Panc1 (cell line): Measurements from ENCODE around the gene SMIM33. TPM values are rescaled to one million over a fixed set of nuclear protein-coding genes. Genes with fewer than 3 reads are reported as not detected.
A peak's percentile ranks its signal among the peaks of the same experiment; 100 is the strongest.
"Not testable (repeated sequence)": the region's sequence is repeated elsewhere in the genome, so short reads cannot be mapped to it uniquely, and the experiment has no call there.

Experiments used
- ATAC-seq: fragments of 200-7000 bp; cut with Tn5 transposase; 2 replicates; pipeline ENCODE4 v1.9.1; 2020; ENCODE audit warnings: mild to moderate bottlenecking, moderate library complexity
- BruUV-seq: library from RNA; stranded (reverse); fragments of 400-500 nt; replicated peaks from 2 replicates; lab custom pipeline; 2021; lab: Mats Ljungman, UMichigan
- CTCF ChIA-PET: fragments of 300-600 bp; sonication (Branson Sonifier 250); formaldehyde crosslinking; loops from one replicate; lab custom pipeline; 2022; ENCODE audit warnings: antibody characterized with exemption; lab: Charles Lee
- POLR2A ChIA-PET: fragments of 300-600 bp; sonication (Branson Sonifier 250); formaldehyde crosslinking; loops from one replicate; lab custom pipeline; 2022; ENCODE audit warnings: antibody characterized with exemption; lab: Charles Lee
- DNase-seq: peaks from one replicate; pipeline ENCODE4 v3.0.0-alpha.2; 2010; ENCODE audit warnings: low read depth, low spot score
- H3K27ac ChIP-seq: 2 replicates; pipeline ENCODE4 v1.5.1; 2011; ENCODE audit warnings: mild to moderate bottlenecking, low read length, inconsistent platforms
- H3K27me3 ChIP-seq: fragments of 200-500 bp; sonication (Bioruptor generic); 2 replicates; pipeline ENCODE4 v1.6.0; 2014; ENCODE audit warnings: low read length, inconsistent platforms; ENCODE audit not compliant: control insufficient read depth, insufficient read depth
- H3K36me3 ChIP-seq: fragments of 200-500 bp; sonication (Bioruptor generic); 2 replicates; pipeline ENCODE4 v1.5.1; 2014; ENCODE audit warnings: inconsistent platforms, mild to moderate bottlenecking, low read length, moderate library complexity; ENCODE audit not compliant: control insufficient read depth, insufficient read depth
- H3K4me1 ChIP-seq: 2 replicates; pipeline ENCODE4 v1.5.1; 2011; ENCODE audit warnings: inconsistent platforms, mild to moderate bottlenecking, low read length, moderate library complexity; ENCODE audit not compliant: control insufficient read depth, insufficient read depth
- H3K4me3 ChIP-seq, 2 experiments: 2 replicates each; pipeline ENCODE4 v1.5.1; 2011 to 2012; ENCODE audit warnings: low read depth in 2 of 2, low read length in 2 of 2, mild to moderate bottlenecking in 2 of 2, inconsistent platforms in 1 of 2, moderate library complexity in 1 of 2
- H3K9me3 ChIP-seq: fragments of 200-500 bp; sonication (Bioruptor generic); 2 replicates; pipeline ENCODE4 v1.5.1; 2014; ENCODE audit warnings: low read depth, mild to moderate bottlenecking, inconsistent platforms, low read length, moderate library complexity; ENCODE audit not compliant: control insufficient read depth, insufficient read depth
- POLR2AphosphoS5 ChIP-seq: IDR thresholded peaks from 2 replicates; pipeline ENCODE4 v1.6.1; 2012; ENCODE audit warnings: mild to moderate bottlenecking, low read depth, low read length, moderate library complexity
- SIN3A ChIP-seq: IDR thresholded peaks from 2 replicates; pipeline ENCODE4 v1.6.1; 2012; ENCODE audit warnings: low read depth, mild to moderate bottlenecking, low read length, moderate library complexity, borderline replicate concordance; ENCODE audit not compliant: insufficient read depth
- TCF7L2 ChIP-seq: IDR thresholded peaks from 2 replicates; pipeline ENCODE4 v1.6.1; 2011; ENCODE audit warnings: mild to moderate bottlenecking, low read depth, low read length, inconsistent platforms
- in situ Hi-C: cut with HindIII; loops from 2 replicates; pipeline ENCODE4 v1.10.0; 2016; ENCODE audit warnings: low sequenced_read_pairs, low pct_unique_long_range_greater_than_20kb
- intact Hi-C: fragments of 100-400 bp; cut with micrococcal nuclease; formaldehyde crosslinking; loops from one replicate; pipeline ENCODE4 v1.10.0; 2022; ENCODE audit not compliant: unreplicated experiment
- total RNA-seq: library from RNA; stranded (reverse); gene quantifications from one replicate; pipeline ENCODE4 v1.2.1, GENCODE V29; 2021; ENCODE audit not compliant: unreplicated experiment
- TF ChIP-seq, protein P1 (sequence below): fragments of 450-650 bp; IDR thresholded peaks from 2 replicates; pipeline ENCODE4 v1.5.1; 2017; ENCODE audit warnings: mild to moderate bottlenecking

Gene SMIM33
- total RNA-seq, 1 experiment from 2014 or later: not detected

DNA sequence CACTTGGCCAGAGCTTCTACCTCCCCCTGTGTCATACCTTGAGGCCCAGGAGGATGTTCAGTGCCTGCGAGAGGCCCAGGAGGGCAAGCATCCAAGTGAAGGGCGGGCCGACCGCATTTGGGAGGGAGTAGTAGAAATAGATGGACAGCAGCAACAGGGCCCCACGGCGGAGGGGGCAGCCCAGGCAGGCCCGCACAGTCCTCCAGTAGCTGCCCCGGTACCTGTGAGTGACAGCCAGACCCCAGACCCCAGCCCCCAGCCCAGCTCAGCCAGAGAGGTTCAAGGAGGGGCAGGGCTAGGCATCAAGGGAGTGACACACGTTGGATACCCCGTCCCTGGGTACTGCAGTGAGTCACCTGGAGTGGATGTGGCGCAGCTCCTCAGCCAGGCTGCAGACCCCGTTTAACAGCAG lies 10.3 kb downstream of the SMIM33 start:
- BruUV-seq: no TSS peak
- ChIA-PET CTCF (interaction anchor here (0.9 to 1.4 kb wide), 2 partner anchors 33 to 43 kb away, joined by 3 read pairs; no protein-coding TSS in a partner anchor), POLR2A (no interaction called here)
- peak overlapping the region; percentile 23 to 52 for H3K4me3 ChIP-seq
- intact Hi-C loops: no loop called here
- DNase-seq (no peak), ATAC-seq (no peak; the same call in 1 of the 2 replicates)
- peaks cover 16% of the 10 kb centered on the region for H3K4me1 ChIP-seq
- no peaks in the 10 kb centered on the region for H3K27me3 ChIP-seq
- TF ChIP-seq TCF7L2 (no peak), SIN3A (no peak)
- TF ChIP-seq, protein P1, sequence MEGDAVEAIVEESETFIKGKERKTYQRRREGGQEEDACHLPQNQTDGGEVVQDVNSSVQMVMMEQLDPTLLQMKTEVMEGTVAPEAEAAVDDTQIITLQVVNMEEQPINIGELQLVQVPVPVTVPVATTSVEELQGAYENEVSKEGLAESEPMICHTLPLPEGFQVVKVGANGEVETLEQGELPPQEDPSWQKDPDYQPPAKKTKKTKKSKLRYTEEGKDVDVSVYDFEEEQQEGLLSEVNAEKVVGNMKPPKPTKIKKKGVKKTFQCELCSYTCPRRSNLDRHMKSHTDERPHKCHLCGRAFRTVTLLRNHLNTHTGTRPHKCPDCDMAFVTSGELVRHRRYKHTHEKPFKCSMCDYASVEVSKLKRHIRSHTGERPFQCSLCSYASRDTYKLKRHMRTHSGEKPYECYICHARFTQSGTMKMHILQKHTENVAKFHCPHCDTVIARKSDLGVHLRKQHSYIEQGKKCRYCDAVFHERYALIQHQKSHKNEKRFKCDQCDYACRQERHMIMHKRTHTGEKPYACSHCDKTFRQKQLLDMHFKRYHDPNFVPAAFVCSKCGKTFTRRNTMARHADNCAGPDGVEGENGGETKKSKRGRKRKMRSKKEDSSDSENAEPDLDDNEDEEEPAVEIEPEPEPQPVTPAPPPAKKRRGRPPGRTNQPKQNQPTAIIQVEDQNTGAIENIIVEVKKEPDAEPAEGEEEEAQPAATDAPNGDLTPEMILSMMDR: no peak
- no peaks in the 10 kb centered on the region for H3K9me3 ChIP-seq
- in situ Hi-C loops: no loop called here
- H3K27ac ChIP-seq: peak overlapping the region; percentile 90
- no peaks in the 10 kb centered on the region for H3K36me3 ChIP-seq

DNA sequence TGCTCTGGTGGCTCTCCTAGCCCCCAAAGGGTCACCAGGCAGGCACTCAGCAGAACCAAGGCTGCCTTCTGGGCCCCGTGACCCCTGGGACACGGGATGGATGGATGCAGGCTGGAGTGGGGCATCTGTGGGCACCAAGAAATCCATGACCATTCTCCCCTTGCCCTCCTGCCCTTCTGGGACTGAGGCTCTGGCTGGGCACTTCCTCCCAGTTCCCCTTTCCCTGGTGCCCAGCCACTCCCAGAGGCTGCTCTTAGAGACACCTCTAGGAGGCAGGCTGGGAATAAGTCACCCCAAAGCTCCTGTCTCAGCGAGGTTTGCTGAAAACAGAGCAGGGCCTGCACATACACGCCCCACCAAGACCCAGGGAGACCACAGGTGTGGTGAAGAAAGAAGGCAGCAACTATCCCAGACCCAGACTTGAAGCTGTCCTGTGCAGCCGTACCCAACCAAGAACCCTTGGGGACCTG lies 10.8 kb downstream of the SMIM33 start:
- intact Hi-C loops (no loop called here), in situ Hi-C loops (no loop called here)
- peak; percentile 49 for ATAC-seq
- ChIA-PET CTCF (interaction anchor here (0.6 to 1.4 kb wide), 3 partner anchors 32 to 59 kb away, joined by 3 read pairs; no protein-coding TSS in a partner anchor), POLR2A (interaction anchor here (0.5 kb wide), 1 partner anchor 170 kb away, joined by 16 read pairs; no protein-coding TSS in a partner anchor)
- no peak for TF ChIP-seq POLR2AphosphoS5
- Histone ChIP-seq H3K27ac (peak overlapping the region; percentile 90), H3K4me1 (peaks cover 16% of the 10 kb centered on the region), H3K4me3 (peak overlapping the region; percentile 23 to 52), H3K36me3 (no peaks in the 10 kb centered on the region), H3K9me3 (no peaks in the 10 kb centered on the region), H3K27me3 (no peaks in the 10 kb centered on the region)
- BruUV-seq: no TSS peak
- no peak for DNase-seq

DNA sequence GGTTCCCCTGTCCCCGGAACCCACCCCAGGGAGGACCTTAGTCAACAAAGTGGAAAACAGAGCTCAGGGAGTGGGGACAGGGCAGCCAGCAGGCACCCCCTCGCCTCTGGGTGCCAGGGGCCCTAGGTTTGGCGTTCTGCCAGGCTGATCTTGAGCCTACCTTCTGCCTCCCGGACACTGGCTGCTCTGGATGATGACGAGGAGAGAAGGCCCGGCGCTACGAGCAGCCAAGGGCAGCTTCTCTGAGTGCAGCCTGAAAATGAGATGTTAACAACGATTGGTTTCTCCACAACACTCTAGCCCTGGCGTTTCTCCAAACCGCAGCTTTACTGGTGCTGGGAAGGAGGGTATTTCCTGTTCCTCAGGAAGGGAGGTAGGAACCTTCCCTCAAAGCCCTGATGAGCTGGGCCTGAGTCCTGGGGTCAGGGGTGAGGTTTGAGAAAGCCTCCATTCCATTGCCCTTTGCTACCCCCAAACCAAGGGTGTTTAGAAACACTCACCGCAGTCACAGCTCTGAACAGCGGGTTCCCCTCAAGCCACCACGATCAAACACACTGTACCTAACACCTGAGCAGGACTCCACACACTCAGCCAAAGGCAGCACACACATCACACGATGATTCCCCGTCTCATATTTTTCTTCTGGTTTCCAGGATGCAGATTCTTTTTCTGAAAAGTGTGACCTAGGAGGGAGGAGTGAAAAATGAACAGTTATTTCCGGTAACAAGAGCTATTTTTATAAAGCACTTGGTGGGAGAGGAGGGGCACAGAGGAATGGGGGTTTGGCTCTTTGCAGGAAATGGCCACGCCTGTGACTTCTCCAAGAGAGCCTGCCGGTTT lies 11.5 kb downstream of the SMIM33 start, which contains the start of gene STING1:
TSS of gene STING1 (minus strand) at position 709 of the 840 bp plus-strand sequence. CDS start 1,054 bp downstream, outside the sequence.
- TF ChIP-seq, protein P1: no peak
- TF ChIP-seq POLR2AphosphoS5: peak; percentile 45; the same call in 1 of the 2 replicates
- peak within 1 kb of the TSS; percentile 90 for H3K27ac ChIP-seq
- ChIA-PET CTCF (interaction anchor here (0.6 to 1.4 kb wide), 4 partner anchors 31 to 60 kb away, joined by 3 to 4 read pairs (median 3); no protein-coding TSS in a partner anchor), POLR2A (interaction anchor here (0.5 to 0.6 kb wide), 4 partner anchors 34 to 229 kb away, joined by 4 to 16 read pairs (median 7); no protein-coding TSS in a partner anchor)
- intact Hi-C loops: no loop called here
- DNase-seq: peak; percentile 38
- H3K4me1 ChIP-seq: peaks cover 16% of the 10 kb centered on the region
- in situ Hi-C loops: no loop called here
- peak within 1 kb of the TSS; percentile 23 to 52 for H3K4me3 ChIP-seq
- no peaks in the 10 kb centered on the region for H3K9me3 ChIP-seq
- peak; percentile 82 for ATAC-seq
- no peaks in the 10 kb centered on the region for H3K27me3 ChIP-seq
- no peaks in the 10 kb centered on the region for H3K36me3 ChIP-seq
- TSS peak; percentile 81 for BruUV-seq

DNA sequence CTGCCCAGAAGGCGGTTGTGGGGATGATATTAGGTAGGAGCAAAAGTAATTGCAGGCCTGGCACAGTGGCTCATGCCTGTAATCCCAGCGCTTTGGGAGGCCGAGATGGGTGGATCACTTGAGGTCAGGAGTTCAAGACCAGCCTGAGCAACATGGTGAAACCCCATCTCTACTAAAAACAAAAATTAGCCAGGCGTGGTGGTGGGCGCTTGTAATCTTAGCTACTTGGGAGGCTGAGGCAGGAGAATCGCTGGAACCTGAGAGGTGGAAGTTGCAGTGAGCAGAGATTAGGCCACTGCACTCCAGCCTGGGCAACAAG lies 12.0 kb downstream of the SMIM33 start:
- H3K27me3 ChIP-seq, in situ Hi-C loops, H3K36me3 ChIP-seq, ATAC-seq, BruUV-seq, intact Hi-C loops, DNase-seq, H3K9me3 ChIP-seq: not testable (repeated sequence)
- CTCF ChIA-PET: interaction anchor here (0.6 kb wide), 1 partner anchor 60 kb away, joined by 4 read pairs; no protein-coding TSS in a partner anchor
- POLR2A ChIA-PET: interaction anchor here (0.6 kb wide), 2 partner anchors 34 to 228 kb away, joined by 4 to 6 read pairs; no protein-coding TSS in a partner anchor
- Histone ChIP-seq H3K4me1 (peaks cover 16% of the 10 kb centered on the region), H3K27ac (peak overlapping the region; percentile 90), H3K4me3 (peak overlapping the region in 1 of 2 experiments; percentile 52; a peak in 2 of 4 replicates)
